GM18909 (cell line): ENCODE measurements around the gene KRT82.

ENCODE experiments used
- ATAC-seq: cut with Tn5 transposase; IDR thresholded peaks from one replicate; pipeline ENCODE4 v1.9.1; 2021; ENCODE audit warnings: mild to moderate bottlenecking; ENCODE audit not compliant: unreplicated experiment, poor library complexity

KRT82 gene

DNA sequence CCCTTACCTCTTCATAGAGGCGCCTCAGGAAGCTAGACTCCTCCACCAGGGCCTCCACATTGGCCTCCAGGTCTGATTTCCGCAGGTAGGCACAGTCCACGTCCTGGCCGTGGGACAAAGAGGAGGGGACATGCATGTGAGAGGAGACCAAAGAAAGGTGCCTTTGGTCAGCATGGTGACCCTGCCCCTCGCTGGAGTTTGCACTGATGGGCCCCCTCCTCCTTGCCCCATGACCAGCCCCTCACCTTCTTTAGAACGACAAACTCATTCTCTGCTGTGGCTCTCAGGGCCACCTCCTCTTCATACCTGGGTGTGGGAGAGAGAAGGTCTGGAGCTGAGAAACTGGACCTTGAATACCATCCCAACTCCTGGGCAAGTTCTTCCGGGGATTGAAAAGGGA, 42.1 kb downstream of the KRT82 start:
- no peak for ATAC-seq

- ATAC-seq: no peak
Observed at GRCh38 chr12:52363111-52363679, 42.9 kb downstream of the KRT82 start.

- ATAC-seq: no peak
Observed at GRCh38 chr12:52362118-52362726, 43.9 kb downstream of the KRT82 start.

DNA sequence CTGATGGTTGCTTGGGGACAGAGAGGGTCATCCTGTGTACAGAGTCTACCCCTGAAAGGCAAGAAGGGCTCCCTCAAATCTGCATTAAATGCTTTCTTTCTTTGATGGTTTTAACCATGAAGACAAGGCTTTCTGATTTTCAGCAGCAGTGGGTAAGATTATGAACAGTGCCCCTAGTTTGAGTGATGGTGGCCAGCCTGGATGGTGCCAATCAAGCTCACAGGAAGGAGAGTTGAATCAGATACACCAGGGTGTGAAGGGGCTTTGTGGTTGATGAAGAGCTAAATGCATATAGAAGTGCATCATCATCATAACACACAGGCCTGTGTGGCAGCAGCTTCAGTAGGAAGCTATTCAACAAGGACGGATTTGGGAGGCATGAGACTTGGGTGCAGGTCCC, 44.6 kb downstream of the KRT82 start:
- ATAC-seq: no peak

- no peak for ATAC-seq
Observed at GRCh38 chr12:52360663-52361271, 45.4 kb downstream of the KRT82 start.

DNA sequence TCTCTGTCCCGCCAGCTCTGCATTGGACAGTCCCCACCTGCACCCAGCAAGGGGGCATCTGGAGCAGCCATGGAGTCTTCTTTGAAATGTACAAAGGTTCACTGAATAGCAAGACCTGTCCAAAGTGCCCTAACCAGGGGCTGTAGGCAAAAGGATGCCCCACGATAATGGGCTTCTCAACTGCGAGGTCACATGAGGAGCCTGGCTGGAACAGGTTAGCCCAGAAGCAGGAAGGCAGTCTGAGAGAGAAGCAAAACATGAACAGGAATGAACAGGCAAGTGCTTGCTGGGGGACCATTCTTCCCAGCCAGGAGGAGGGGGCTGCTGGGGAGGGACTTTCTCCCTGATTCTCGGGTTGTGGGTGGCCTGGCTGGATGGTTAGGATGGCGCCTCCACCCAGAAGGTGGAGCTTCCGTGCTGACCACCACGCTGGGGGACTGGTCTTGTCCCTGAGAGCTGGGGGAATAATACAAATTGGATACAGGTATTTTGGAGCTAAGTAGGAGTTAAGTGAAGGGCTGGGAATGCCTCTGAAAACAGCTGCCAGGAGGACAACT, 46.0 kb downstream of the KRT82 start:
- ATAC-seq: no peak

- no peak for ATAC-seq
Observed at GRCh38 chr12:52359621-52360061, 46.5 kb downstream of the KRT82 start.

DNA sequence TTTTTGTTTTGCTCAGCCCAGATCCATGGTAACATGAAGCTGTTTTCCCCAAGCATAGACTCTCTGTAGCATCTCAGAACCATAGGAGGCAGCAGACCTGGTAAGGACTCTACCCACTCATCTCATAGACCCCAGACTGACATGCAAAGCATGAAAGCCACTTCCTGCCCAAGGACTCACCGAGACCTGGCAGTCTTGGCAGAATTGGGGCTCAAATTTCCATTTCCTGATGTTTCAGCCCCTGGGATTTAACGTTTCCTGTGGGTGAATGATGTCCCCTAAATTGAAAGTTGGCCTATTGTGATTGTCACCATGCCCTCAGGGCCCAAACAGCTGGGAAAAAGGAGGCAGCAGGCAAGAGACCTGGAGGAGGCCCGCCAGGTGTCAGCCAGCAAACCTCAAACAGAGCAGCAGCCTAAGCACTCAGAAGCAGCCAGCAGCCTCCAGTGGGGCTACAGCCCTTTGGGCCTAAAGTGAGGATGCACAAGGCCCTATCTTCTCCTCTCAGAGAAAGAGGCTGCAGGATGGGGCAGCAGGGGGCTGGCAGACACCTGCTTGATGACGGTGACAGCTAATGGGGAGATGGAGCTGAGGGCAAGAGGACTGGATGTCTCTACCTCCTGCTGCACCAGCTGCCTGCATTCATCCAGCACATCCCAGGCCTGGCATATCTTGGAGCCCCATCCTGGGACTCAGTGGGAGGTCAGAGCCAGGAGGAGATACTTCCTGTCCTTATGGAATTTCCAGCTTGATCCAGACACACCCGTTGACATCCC, 47.4 kb downstream of the KRT82 start:
- peak; percentile 93 for ATAC-seq

DNA sequence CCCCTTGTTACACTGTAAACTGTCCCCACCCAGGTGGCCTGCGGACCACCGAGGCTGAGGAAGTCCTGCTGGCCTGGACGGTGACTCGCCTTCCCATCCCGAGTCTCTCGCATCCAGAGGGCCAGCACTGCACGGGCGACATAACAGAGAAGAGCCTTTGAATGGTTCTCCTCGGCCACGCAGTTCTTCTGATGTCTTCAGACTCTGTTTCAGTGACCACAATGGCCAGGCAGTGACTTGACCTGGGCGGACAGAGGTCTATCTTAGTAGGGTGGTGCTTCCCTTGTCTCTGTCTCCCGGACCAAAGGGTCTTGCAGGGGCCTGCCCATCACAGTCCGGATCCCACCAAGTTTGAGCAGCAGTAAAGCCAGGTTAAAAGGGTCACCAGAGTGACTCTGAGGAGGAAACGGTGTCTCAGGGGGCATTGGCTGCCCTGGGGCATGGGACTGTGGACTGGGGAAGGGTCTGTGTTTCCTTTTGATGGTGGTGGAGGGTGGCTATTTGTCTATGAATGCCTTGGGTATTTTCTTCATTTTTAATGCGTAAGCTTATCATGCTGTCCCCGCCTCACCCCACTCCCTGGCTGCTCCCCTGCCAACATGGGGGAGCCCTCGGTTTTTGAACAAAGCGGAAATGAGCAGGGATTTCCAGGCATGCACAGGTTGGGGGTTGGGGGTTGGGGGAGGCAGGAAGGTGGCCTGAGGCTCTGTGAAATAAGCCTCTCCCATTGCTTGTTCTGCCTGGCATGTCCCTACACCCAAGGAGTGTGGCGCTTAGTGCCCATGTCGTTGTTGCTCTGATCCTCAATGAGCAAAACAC, 49.2 kb downstream of the KRT82 start:
- no peak for ATAC-seq

- ATAC-seq: no peak
Observed at GRCh38 chr12:52356031-52356761, 49.9 kb downstream of the KRT82 start.

DNA sequence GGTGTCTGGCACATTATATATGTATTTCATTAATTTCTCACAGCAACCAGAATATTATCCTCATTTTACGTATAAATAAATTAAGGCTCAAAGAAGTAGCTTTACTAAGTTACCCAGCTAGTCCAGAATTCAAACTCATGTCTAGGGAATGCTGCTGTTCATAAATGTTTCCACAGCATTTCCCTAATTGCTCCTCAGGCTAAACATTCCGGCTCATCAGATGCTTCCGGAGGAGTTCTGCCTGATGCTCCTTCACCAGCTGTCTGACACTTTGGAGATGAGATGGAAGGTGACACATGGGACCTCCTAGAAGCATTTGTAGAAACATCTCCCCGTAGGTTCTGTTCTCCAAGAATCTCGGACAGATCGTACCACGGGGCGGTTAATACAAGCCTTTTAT, 51.0 kb downstream of the KRT82 start:
- no peak for ATAC-seq

- ATAC-seq: no peak
Observed at GRCh38 chr12:52354200-52354599, 51.9 kb downstream of the KRT82 start.

GRCh38 chr12:52353766-52354165, 52.4 kb downstream of the KRT82 start:
- no peak for ATAC-seq

GRCh38 chr12:52352951-52353350, 53.2 kb downstream of the KRT82 start:
- ATAC-seq: no peak

- ATAC-seq: no peak
Observed at GRCh38 chr12:52351196-52352059, 54.7 kb downstream of the KRT82 start.

GRCh38 chr12:52350786-52351185, 55.3 kb downstream of the KRT82 start:
- no peak for ATAC-seq

GRCh38 chr12:52350021-52350620, 56.0 kb downstream of the KRT82 start:
- ATAC-seq: no peak

DNA sequence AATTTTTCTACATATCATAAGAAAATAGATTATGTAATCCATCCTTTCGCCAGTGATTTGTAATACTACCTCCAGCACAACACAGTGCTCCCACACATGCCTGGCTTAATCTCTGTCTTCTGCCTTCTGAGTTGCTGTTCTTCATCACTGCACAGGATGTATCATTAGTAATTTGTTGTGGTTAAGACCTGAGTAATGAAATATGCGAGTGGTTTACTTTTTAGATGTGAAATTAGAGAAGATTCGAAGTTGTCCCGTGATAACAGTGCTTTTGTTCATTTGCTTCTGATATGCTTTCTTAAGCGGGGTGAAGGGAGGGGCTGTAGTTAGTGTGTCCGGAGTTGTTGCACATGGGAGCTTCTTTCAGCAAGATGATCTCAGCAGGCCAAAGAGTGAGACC, 56.9 kb downstream of the KRT82 start:
- no peak for ATAC-seq
